GM19239 (cell line): ENCODE measurements around the gene PTPRO.

ENCODE experiments used
- DNase-seq: peaks from one replicate; pipeline ENCODE4 v3.0.0; 2011; ENCODE audit warnings: low spot score; ENCODE audit not compliant: insufficient read length
- FAIRE-seq: peaks from 2 replicates; lab custom pipeline; 2011; peaks lifted over from hg19 to GRCh38; lab: Jason Lieb, UNC

The PTPRO gene

DNA sequence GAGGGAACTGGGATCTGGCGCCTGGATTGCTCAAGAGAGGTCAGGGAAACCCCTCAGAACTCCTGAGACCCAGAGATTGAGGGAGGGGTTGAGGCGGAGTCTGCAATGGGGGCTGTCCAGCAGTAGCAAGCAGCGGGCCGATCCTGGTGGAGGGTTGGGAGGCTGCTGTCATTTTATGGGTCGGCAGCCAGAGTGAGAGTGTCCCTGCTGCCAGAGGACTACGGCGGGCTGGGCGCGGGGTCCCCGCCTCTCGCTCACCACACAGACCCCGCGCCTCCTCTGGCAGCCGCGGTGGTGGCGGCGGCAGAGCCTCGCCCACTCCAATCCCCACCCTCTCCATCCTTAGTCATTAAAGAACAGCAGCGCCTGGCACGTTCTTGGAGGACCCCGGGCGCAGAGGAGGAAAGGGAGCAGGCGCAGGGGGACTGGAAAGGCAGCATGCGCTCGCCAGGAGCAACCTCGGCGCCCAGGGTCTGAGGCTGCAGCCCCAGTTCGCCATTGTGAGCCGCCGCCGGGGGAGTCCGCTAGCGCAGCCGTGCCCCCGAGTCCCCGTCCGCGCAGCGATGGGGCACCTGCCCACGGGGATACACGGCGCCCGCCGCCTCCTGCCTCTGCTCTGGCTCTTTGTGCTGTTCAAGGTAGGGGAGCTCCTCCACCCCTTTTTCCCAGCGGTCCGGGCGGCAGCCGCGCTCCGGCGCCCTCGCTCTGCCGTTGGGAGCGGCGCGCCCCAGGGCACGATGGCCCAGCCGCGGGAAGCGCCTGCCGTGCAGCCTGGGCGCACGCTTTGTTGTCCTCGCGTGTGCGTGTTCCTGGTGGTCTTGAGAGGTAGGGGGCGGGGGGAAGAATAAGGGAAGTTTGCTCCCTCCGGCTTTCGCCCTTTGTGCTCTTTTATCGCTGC is at the start of gene PTPRO:
Gene PTPRO (plus strand): TSS at position 345 of the 898 bp plus-strand sequence.
- DNase-seq (no peak), FAIRE-seq (no peak)

DNA sequence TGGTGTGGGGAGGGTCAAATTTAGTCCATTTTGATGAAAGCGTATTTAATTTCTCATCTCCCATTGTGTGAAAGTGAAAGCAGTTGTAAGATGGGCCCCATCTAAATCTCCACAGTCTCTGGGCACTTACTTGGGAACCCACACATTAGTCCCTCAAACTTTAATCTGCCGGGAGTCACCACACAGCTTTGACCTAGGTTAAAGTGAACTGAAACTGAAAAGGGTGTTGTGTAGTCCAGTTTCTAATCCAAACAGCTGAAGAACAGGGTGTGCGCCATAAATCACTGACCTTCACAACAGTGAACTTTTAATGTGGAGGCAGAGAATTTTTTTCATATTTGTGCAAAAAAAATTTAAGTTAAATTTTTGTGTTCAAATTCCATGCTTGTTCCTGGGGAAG is 48.4 kb upstream of the PTPRO start:
- no peak for FAIRE-seq
- DNase-seq, result no peak

DNA sequence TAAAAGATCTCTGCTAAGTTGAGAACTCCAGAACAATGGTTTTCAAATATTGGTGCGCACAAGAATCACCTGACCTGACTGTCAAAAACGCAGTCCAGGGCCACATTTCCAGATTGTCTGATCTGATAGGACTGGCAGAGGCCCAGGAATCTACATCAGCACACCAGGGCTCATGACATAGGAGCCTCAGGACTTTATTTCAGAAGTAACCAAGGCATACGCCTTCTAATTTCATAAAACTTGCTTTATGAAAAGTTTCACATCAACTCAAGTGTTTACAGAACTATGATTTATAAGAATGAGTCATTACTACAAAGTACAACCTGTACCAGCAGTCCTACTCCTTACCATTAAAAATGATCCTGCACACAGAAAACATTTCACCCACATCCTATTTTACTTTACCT is 47.7 kb upstream of the PTPRO start:
- DNase-seq, result no peak
- FAIRE-seq, result no peak

DNA sequence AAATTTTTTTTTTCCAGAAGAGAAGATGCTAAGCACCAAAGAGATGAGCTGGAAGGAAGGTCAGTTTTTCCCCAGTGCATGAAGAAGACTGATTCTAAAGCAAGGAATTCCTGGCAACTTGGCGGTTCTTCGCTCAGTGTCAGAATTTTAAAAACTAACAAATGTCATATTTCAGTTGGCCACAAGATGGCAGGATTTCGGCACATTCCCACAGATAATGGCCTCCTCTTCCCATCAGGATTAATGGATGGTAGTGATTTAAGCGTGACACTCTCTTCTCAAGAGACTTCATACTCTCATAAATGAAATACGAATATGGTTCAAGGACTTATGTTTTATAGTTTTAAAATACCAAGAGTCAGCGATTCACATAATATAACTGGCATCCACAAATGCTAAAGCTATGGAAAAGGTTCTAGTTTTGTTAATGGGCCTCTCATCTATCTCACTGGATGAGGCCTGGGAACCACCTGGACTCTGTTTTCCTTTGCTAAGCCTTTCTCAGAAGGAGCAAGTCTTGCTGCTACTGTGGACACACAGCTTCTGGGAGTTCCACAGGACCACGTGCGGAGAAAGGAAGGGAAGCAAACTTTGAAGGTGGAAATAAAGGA is 46.1 kb upstream of the PTPRO start:
- peak; percentile 86 for FAIRE-seq
- DNase-seq, result no peak

DNA sequence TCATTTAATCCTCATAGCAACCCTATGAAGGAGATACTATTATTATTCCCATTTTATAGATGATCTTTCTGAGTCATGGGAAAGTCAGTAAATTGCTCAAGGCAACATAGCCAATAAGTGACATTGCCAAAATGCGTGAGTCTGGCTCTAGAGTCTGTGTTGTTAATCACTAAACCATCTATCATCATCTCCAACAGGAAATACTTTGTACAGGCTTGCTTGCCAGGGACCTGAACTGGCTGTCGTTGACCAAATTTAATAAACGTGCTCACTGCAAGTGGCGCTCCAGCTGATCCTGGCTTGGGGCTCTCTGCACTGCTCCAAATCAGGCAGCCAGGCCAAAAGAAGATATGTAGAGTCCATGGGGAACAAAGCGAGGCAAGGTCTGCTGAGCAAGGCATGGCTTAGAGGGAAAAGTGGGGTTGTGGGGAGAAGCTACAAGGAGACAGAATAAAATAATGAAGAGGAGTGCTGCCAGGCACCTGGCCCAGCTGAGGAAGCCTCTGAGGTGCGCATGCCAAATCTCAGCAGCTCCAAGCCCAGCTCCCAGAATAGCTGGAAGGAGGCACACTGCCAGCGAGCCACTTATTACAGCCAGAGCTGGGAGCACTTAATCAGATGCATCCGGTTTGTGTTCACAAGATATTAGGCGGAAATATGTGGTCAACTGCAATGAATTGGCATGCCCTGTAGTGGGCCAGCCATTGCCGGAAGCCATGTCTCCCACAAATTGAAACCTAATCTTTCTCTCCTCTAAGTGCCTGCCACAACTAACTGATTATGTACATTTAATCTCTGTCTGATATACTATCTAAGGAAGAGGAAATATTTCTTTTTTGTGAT is 43.3 kb upstream of the PTPRO start:
- FAIRE-seq (no peak), DNase-seq (no peak)

DNA sequence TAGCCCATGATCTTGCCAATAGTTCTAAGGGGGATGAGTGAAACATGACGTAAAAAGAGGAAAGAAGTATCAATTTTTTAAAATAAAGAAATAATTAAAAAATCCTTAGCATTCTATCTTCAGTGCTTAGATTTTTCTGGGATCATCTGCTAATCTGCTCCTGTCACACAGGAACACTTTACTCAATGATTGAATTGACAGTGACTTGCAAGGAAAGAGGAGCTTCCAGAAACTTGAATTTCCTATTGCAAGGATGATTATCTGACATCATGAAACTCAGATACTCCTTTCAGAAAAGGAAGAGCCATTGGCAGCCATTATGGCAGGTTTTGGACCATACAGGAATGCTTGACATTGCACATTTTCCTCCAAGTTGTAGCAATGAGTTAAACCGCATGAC is 41.4 kb upstream of the PTPRO start:
- FAIRE-seq, result no peak
- no peak for DNase-seq

DNA sequence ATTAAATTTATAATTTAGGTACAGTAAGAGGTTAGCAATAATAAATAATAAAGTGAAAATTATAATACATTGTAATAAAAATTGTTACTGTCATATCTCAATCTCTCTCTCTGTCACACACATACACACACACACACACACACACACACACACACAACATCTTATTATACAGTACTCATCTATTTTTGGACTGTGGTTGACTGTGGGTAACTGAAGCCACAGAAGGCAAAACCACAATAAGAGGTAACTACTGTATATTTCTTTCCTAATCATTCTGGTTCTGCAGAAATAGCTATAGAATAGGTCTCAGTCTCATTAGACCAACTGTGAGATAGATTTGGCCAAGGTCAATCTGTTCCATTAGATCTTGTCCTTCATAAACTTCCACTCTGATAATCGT is 33.1 kb upstream of the PTPRO start:
- no peak for FAIRE-seq
- no peak for DNase-seq

DNA sequence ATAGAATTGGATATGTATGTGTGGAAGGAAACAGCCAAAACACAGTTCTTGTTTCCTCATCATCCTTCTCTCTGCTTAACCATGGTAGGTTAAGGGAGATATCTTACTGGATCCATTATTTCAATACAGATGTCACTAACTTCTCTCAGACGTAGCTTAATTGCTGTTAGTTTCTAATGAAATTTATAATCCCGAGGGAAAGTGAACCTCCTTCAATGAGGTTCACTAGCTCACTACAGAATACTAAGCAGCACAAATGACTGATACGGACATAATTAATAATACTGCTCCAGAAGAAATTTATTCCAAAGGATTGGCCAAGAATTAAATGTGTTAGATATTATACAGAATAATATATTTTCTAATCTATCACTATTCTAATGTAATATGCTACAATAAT is 28.6 kb upstream of the PTPRO start:
- FAIRE-seq (no peak), DNase-seq (no peak)

DNA sequence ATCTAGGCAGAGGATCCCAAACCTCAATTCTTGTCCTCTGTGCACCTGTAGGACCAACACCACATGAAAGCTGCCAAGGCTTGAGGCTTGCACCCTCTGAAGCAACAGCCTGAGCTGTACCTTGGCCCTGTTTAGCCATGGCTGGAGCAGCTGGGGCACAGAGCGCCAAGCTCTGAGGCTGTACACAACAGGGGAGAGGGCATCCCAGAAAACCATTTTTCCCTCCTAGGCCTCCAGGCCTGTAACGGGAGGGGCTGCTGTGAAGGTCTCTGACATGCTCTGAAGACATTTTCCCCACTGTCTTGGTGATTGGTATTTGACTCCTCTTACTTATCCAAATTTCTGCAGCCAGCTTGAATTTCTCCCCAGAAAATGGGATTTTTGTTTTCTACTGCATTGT is 22.4 kb upstream of the PTPRO start:
- DNase-seq, result no peak
- no peak for FAIRE-seq

DNA sequence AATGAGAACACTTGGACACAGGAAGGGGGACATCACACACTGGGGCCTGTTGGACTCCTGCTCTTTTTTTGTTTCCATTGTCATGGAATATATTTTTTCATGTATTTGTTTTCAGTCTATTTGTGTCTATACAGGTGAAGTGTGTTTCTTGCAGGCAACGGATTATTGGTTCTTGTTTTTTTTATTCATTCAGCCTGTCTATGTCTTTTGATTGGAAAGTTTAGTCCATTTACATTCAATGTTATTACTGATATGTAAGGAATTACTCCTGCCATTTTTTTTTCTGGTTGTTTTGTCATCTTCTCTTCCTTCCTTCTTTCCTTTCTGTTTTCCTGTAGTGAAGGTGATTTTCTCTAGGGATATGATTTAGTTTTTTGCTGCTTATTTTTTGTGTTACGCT is 18.0 kb upstream of the PTPRO start:
- no peak for FAIRE-seq
- no peak for DNase-seq

DNA sequence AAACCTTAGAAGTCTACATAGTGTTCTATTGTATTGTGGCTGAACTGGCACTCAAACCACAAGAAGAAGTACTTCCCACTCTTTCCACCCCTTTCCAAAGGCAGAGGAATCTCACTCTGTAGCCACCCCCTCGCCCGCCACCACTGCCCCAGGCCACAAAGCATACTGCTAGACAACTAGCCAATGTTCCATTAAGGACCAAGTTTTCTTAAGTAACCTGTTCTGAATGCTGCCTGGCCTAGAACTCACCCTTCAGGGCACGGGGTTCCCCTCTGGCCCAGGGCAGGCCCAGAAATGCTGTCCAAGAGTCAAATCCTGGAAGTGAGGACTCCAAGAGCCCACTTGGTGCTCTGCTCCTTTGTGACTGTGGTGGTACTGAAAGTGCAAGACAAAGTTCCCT is 15.7 kb upstream of the PTPRO start:
- no peak for FAIRE-seq

DNA sequence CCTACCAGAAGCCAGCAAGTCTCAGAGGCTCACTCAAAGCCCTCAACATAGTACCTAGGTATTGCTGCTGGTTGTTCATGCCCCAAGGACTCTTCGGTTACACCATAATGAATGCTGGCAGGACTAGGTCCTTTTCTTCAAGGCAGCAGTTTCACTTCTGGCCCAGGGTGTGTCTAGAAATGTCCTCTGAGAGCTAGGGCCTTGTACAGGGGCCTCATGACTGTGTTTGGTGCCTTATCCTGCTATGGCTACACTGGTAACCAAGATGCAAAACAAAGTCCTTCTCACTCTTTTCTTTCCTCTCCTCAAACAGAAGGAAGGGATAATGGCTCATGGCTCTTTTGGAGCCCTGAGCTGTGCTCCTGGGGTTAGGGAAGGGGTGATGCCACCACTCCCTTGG is 15.2 kb upstream of the PTPRO start:
- DNase-seq (no peak), FAIRE-seq (no peak)

More for the DNA sequence above, 15.7 kb upstream of the PTPRO start:
- DNase-seq, result no peak

DNA sequence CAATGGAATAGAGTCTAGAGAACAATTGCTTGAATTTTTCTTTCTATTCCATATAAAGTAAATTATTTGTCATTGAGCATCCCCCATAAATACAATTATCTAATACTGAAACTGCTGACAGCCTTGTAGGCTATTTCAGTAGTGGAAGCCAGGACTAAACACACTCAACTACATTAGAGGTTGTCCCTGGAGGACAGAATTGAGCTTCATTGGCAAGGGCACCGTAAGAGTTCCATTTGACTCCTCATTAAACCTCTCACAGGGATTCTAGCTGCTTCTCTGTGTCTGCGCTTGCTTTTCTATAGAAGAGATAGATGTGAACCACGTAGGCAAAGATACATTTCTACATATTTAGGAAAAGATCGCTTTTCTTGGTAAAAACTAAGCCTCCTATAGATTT is 3.5 kb upstream of the PTPRO start:
- FAIRE-seq, result no peak
- DNase-seq, result no peak

DNA sequence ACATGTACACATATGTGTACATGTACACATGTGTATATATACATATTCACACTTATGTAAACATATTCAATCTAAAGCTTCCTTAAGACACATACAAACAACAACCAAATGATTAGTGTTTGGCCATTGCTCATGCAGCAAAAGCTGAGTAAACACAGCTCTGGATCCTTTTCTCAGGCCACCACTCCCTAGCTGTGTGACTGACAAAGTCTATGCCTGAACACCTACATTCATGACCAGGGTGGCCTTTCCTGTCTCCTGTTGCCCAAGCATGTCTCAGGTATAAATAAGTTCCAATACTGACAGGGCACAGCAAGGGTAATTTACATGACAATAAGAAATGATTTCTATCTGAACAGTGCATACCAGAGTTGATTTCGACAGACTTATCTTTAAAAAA is 1.4 kb upstream of the PTPRO start:
- no peak for DNase-seq

DNA sequence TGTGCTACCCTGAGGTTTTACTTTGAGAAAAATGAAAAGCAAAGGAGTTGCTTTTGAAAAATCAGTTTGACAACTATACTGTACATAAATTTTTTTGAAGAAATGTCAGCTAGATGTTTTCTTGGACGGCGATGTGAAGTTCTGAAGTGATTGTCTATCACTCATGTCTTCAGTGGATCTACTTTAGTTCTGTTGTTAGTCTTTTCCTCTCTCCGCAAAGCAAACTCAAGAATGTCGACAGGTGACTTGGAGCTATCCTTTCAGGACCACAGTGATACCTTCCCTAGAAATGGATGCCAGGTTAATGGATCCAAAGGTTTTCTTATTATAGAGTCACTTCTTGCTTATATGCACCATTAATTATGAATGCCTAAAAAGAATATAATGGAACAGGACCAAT is 1.2 kb downstream of the PTPRO start:
- DNase-seq, result no peak
- FAIRE-seq, result no peak

More for the DNA sequence above, 1.4 kb upstream of the PTPRO start:
- FAIRE-seq, result no peak

DNA sequence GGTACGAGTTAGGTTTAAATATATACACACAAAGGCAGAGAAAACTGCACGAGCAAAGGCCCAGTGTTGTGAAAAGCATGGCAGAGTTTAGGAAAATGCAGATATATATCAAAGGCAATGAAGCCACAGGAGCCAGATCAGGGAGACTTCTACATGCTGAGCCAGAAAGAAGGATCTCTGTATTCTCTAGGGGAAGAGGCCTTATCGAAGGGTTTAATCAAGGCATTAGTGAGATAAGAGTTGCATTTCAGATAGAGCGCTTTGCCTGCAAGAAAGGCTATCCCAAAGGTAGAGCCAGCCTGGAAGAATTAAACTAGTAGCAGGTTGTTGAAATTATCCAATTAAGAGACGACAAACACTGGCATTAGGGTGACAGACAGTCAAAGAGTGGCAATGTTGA is 7.6 kb downstream of the PTPRO start:
- DNase-seq (no peak), FAIRE-seq (no peak)

DNA sequence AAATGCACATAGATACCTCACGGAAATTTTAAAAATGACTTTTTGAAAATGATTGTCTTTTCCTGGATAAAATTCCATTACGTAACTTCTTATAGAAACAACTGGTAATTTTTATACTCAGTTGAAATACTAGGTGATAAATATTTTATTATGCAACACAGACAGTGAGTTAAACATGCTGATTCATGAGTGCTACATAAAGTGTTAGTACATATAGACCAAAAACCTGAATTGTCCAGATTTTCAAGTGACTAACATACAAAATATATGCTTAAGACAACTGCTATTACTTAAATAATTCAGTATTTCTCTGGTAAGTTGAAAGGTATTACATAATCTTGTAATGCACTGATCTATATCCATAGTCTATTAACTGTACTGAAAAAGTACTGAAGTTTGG is 11.9 kb downstream of the PTPRO start:
- DNase-seq (no peak), FAIRE-seq (no peak)

DNA sequence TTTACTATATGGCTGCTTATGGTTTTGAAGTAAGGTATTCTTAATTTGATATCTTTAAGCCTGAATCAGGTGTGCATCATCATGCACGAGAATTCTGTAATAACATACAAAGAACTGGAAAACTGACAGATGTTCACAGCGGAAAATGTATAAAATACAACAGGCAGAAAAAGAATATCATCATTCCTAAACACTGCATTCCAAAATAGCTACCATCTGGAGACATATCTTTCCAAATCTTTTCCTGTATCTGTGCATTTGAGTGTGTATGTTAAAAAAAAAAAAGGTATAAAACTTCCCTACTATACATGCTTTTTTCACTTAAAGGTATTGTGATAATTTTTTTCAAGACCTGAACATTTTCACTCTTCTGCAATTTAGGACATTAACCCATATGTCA is 13.7 kb downstream of the PTPRO start:
- FAIRE-seq (no peak), DNase-seq (no peak)

DNA sequence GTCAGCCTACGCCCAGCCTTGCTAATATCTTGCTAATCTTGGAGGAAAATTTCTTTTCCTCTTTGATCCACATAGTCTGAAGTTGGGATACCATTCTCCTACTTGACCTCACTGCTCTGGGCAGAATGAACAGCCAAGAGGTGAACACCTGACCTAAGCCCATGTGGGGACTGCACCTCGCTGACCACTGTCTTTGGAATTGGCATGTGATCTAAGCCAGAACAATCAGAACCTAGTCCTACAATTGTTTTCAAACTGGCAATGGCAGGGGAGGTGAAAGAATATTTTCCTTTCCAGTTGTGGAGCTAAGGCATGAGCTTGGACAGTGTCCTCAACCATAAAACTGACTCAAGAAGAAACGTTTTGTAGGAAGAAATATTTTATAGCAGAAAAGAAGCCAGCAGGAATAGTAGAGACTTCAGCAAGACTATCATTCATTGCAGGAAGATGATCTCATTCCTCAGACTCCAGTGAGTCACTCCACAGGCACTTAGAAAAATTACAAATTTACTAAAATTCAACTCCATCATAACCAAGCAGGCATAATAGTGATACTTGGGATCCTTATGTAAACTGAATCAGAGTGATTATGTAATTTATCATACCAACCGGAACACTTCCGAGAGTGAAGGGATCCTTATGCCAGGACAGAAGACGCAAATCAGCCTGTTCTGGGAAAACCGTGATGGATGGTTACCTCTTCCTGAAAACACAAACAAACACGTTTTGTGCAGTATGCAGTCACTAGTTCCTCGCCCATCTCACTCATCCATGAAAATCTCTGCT is 14.7 kb downstream of the PTPRO start:
- FAIRE-seq (no peak), DNase-seq (no peak)

DNA sequence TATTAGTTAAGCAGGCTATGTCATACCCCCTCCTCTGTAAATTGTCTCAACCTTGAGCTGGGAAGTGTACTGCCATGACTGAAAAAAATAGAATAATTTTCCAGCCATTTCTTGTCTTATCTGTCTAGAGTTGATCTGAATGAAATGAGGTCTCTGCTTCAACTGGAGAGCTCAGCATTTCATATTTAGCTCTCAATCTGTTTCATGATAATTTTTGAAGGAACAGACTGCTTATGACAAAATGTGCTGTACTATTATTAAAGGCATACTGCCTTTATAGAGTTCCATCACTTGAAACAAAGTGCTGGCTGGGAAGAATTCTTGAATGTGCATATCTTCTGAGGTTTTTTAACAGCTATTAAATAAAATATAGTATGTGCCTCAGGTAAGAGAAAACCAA is 19.1 kb downstream of the PTPRO start:
- DNase-seq (no peak), FAIRE-seq (no peak)
